H9 (cell line): ENCODE data around the gene PUDP. TPM values are rescaled to one million over a fixed set of nuclear protein-coding genes. Genes with fewer than 3 reads are reported as not detected.
A peak's percentile ranks its signal among the peaks of the same experiment; 100 is the strongest.

Source experiments
- DNase-seq: peaks from one replicate; pipeline ENCODE4 v3.0.0-alpha.2; 2017
- H2AFZ ChIP-seq: one replicate; pipeline ENCODE4 v1.6.1; 2013; ENCODE audit warnings: mild to moderate bottlenecking, low read length, control low read depth, moderate library complexity
- H2AK5ac ChIP-seq: 2 replicates; pipeline ENCODE4 v1.6.1; 2013; ENCODE audit warnings: low read length, control low read depth, mixed read lengths; ENCODE audit not compliant: insufficient read length
- H2BK120ac ChIP-seq: one replicate; pipeline ENCODE4 v1.6.1; 2013; ENCODE audit warnings: low read depth, mild to moderate bottlenecking, low read length, control low read depth, inconsistent platforms; ENCODE audit not compliant: poor library complexity, severe bottlenecking
- H2BK12ac ChIP-seq: 2 replicates; pipeline ENCODE4 v1.6.1; 2013; ENCODE audit warnings: low read length, control low read depth, mixed read lengths, low read depth; ENCODE audit not compliant: insufficient read length
- H2BK15ac ChIP-seq: 2 replicates; pipeline ENCODE4 v1.6.1; 2013; ENCODE audit warnings: low read depth, low read length, control low read depth
- H2BK20ac ChIP-seq: one replicate; pipeline ENCODE4 v1.6.1; 2013; ENCODE audit warnings: low read depth, mild to moderate bottlenecking, low read length, control low read depth, inconsistent platforms; ENCODE audit not compliant: poor library complexity, severe bottlenecking
- H2BK5ac ChIP-seq: 2 replicates; pipeline ENCODE4 v1.6.1; 2013; ENCODE audit warnings: low read length, control low read depth, mixed read lengths; ENCODE audit not compliant: insufficient read length
- H3K14ac ChIP-seq: 2 replicates; pipeline ENCODE4 v1.6.1; 2013; ENCODE audit warnings: low read length, control low read depth; ENCODE audit not compliant: insufficient read depth
- H3K18ac ChIP-seq: 2 replicates; pipeline ENCODE4 v1.6.1; 2013; ENCODE audit warnings: low read depth, mild to moderate bottlenecking, mixed read lengths, low read length, control low read depth; ENCODE audit not compliant: insufficient read length
- H3K23ac ChIP-seq: 2 replicates; pipeline ENCODE4 v1.6.1; 2013; ENCODE audit warnings: low read length, control low read depth, mixed read lengths, low read depth; ENCODE audit not compliant: insufficient read length
- H3K23me2 ChIP-seq: 2 replicates; pipeline ENCODE4 v1.6.1; 2013; ENCODE audit warnings: low read depth, mild to moderate bottlenecking, mixed read lengths, low read length, control low read depth; ENCODE audit not compliant: insufficient read length, poor library complexity, severe bottlenecking
- H3K27ac ChIP-seq: 2 replicates; pipeline ENCODE4 v1.5.1; 2013; ENCODE audit warnings: low read length, control low read depth, mixed read lengths, low read depth; ENCODE audit not compliant: insufficient read length
- H3K27me3 ChIP-seq: 2 replicates; pipeline ENCODE4 v1.6.1; 2013; ENCODE audit warnings: low read length, control low read depth, inconsistent platforms; ENCODE audit not compliant: insufficient read depth
- H3K4ac ChIP-seq: 2 replicates; pipeline ENCODE4 v1.6.1; 2013; ENCODE audit warnings: low read depth, mild to moderate bottlenecking, control low read depth, inconsistent platforms, low read length, moderate library complexity
- H3K4me1 ChIP-seq: 2 replicates; pipeline ENCODE4 v1.6.1; 2013; ENCODE audit warnings: low read length, control low read depth, inconsistent platforms; ENCODE audit not compliant: insufficient read depth
- H3K4me2 ChIP-seq: 2 replicates; pipeline ENCODE4 v1.6.1; 2013; ENCODE audit warnings: low read length, control low read depth, mixed read lengths; ENCODE audit not compliant: insufficient read length, insufficient read depth
- H3K56ac ChIP-seq: 2 replicates; pipeline ENCODE4 v1.6.1; 2013; ENCODE audit warnings: low read depth, mild to moderate bottlenecking, mixed read lengths, low read length, control low read depth; ENCODE audit not compliant: insufficient read length
- H3K79me1 ChIP-seq: 2 replicates; pipeline ENCODE4 v1.6.1; 2013; ENCODE audit warnings: low read depth, mild to moderate bottlenecking, moderate library complexity, low read length, control low read depth, inconsistent platforms; ENCODE audit not compliant: insufficient read depth, poor library complexity, severe bottlenecking
- H3K79me2 ChIP-seq: 2 replicates; pipeline ENCODE4 v1.6.1; 2013; ENCODE audit warnings: low read length, control low read depth, inconsistent platforms; ENCODE audit not compliant: insufficient read depth
- H3K9ac ChIP-seq: 2 replicates; pipeline ENCODE4 v1.6.1; 2013; ENCODE audit warnings: low read length, control low read depth, mixed read lengths; ENCODE audit not compliant: insufficient read length; ENCODE audit errors: extremely low read depth
- H3K9me3 ChIP-seq: one replicate; pipeline ENCODE4 v1.6.1; 2013; ENCODE audit warnings: low read depth, low read length, inconsistent platforms; ENCODE audit not compliant: control insufficient read depth
- H3T11ph ChIP-seq: one replicate; pipeline ENCODE4 v1.6.1; 2013; ENCODE audit warnings: mild to moderate bottlenecking, low read length, control low read depth, inconsistent platforms
- H4K20me1 ChIP-seq: one replicate; pipeline ENCODE4 v1.6.1; 2013; ENCODE audit not compliant: control insufficient read depth, insufficient read length, insufficient read depth
- H4K5ac ChIP-seq: 2 replicates; pipeline ENCODE4 v1.6.1; 2013; ENCODE audit warnings: low read depth, mild to moderate bottlenecking, mixed read lengths, low read length, control low read depth; ENCODE audit not compliant: insufficient read length
- H4K8ac ChIP-seq: replicated peaks from 2 replicates; pipeline ENCODE4 v1.6.1; 2013; ENCODE audit warnings: low read length, control low read depth, mixed read lengths, low read depth; ENCODE audit not compliant: insufficient read length
- H4K91ac ChIP-seq: 2 replicates; pipeline ENCODE4 v1.6.1; 2013; ENCODE audit warnings: low read depth, mild to moderate bottlenecking, moderate library complexity, mixed read lengths, low read length, control low read depth; ENCODE audit not compliant: insufficient read length
- H3K27ac Mint-ChIP-seq, 3 experiments: 2 replicates in 2 of 3; 3 replicates in 1 of 3; pipeline ENCODE4 v1.8.0; 2020 to 2021; ENCODE audit warnings: mixed read lengths in 3 of 3, mild to moderate bottlenecking in 1 of 3, moderate library complexity in 1 of 3
- H3K27me3 Mint-ChIP-seq: 2 replicates; pipeline ENCODE4 v1.8.0; 2021; ENCODE audit warnings: low read depth, mild to moderate bottlenecking, moderate library complexity, mixed read lengths
- H3K36me3 Mint-ChIP-seq, 3 experiments: 2 replicates in 2 of 3; 3 replicates in 1 of 3; pipeline ENCODE4 v1.8.0; 2020 to 2021; ENCODE audit warnings: low read depth in 3 of 3, mixed read lengths in 3 of 3; ENCODE audit not compliant: insufficient read depth in 1 of 3
- H3K4me1 Mint-ChIP-seq, 2 experiments: 2 replicates each; pipeline ENCODE4 v1.8.0; 2020; ENCODE audit warnings: mixed read lengths in 2 of 2
- H3K4me3 Mint-ChIP-seq, 2 experiments: 2 replicates in 1 of 2; 3 replicates in 1 of 2; pipeline ENCODE4 v1.8.0; 2020 to 2021; ENCODE audit warnings: mild to moderate bottlenecking in 2 of 2, mixed read lengths in 2 of 2, moderate library complexity in 1 of 2
- H3K9me3 Mint-ChIP-seq, 2 experiments: 2 replicates in 1 of 2; 3 replicates in 1 of 2; pipeline ENCODE4 v1.8.0; 2020; ENCODE audit warnings: mild to moderate bottlenecking in 2 of 2, mixed read lengths in 2 of 2, moderate library complexity in 1 of 2
- CTCF ChIP-seq: fragments of 200-600 bp; sonication (generic); conservative IDR thresholded peaks from 3 replicates; pipeline ENCODE4 v1.8.0; 2021; ENCODE audit warnings: antibody characterized with exemption, mild to moderate bottlenecking
- WGBS: extraction: QIAGEN DNeasy Blood & Tissue Kit; methylation state at CpG from one replicate; pipeline ENCODE4 v1.1.7; 2013; ENCODE audit warnings: missing lambda C conversion rate, low lambda C conversion rate, mixed read lengths; ENCODE audit not compliant: insufficient read length; ENCODE audit errors: extremely low coverage; 5-methylcytosine and 5-hydroxymethylcytosine counted together
- total RNA-seq: library from RNA; stranded (reverse); gene quantifications from 2 replicates; pipeline ENCODE4 v1.2.1, GENCODE V29; 2021

Gene PUDP
- total RNA-seq, 1 experiment from 2014 or later: 46.3 TPM

DNA sequence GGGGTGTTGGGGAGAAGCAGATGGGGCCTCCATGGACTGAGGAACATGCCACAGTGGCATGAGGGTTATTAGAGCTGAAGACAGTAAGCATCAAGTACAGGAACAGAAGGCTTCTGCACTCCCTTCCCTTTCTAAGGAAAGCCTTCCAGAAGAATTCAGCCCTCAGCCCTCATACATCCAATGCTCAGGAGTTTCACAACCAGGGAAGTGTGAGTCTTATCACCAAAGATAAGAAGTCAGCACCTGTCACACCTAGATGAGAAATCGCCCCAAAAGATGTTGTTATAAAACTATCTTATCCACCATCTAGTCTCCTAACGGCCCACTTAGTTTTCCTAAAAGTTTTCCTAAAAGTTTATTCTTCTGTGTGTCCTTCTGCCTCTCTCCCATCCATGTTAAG lies 78.4 kb downstream of the PUDP start:
- H3K79me2 ChIP-seq: no peaks in the 10 kb centered on the region
- H3K56ac ChIP-seq: no peak overlapping the region
- H3K27ac ChIP-seq: no peak overlapping the region
- H2BK15ac ChIP-seq: no peak overlapping the region
- no peak overlapping the region for H2AK5ac ChIP-seq
- Mint-ChIP-seq H3K27ac (peak overlapping the region in 1 of 3 experiments; percentile 78; a peak in 1 of 7 replicates), H3K4me3 (no peak overlapping the region), H3K36me3 (peaks cover 33 to 42% (median 36%) of the 10 kb centered on the region in 3 experiments), H3K27me3 (no peaks in the 10 kb centered on the region), H3K9me3 (peaks cover 17 to 18% of the 10 kb centered on the region in 2 experiments), H3K4me1 (peaks cover 5 to 8% of the 10 kb centered on the region in 2 experiments; a peak in 3 of 4 replicates)
- no peak overlapping the region for H2BK120ac ChIP-seq
- H3K23me2 ChIP-seq: no peaks in the 10 kb centered on the region
- H3K27me3 ChIP-seq: no peaks in the 10 kb centered on the region
- no peak overlapping the region for H4K5ac ChIP-seq
- H3K4me1 ChIP-seq: no peaks in the 10 kb centered on the region
- peaks cover 10% of the 10 kb centered on the region for H3K9me3 ChIP-seq
- TF ChIP-seq CTCF: no peak
- no peaks in the 10 kb centered on the region for H3K79me1 ChIP-seq
- H2AFZ ChIP-seq: no peak overlapping the region
- no peaks in the 10 kb centered on the region for H4K20me1 ChIP-seq
- H2BK20ac ChIP-seq: no peak overlapping the region
- no CpG with 5 or more reads among the region's 2 CpGs for WGBS
- H4K8ac ChIP-seq: no peak overlapping the region
- H3T11ph ChIP-seq: no peak overlapping the region
- no peak overlapping the region for H2BK5ac ChIP-seq
- H3K18ac ChIP-seq: no peak overlapping the region
- no peak overlapping the region for H3K14ac ChIP-seq
- no peak overlapping the region for H3K4ac ChIP-seq
- DNase-seq: no peak
- H3K9ac ChIP-seq: no peak overlapping the region
- H4K91ac ChIP-seq: no peak overlapping the region
- H3K4me2 ChIP-seq: no peak overlapping the region
- H2BK12ac ChIP-seq: no peak overlapping the region
- no peak overlapping the region for H3K23ac ChIP-seq
